Left ventricle myocardium superior (tissue), 1 donor: ENCODE results near the gene VAC14. TPM values are rescaled to one million over a fixed set of nuclear protein-coding genes. Genes with fewer than 3 reads are reported as not detected.
"Not testable (repeated sequence)": the region's sequence is repeated elsewhere in the genome, so short reads cannot be mapped to it uniquely, and the experiment has no call there.

Source experiments
- ATAC-seq: fragments of 200-7000 bp; cut with Tn5 transposase; one replicate; pipeline ENCODE4 v1.9.1; 2020; ENCODE audit warnings: mild to moderate bottlenecking, moderate library complexity
- DNase-seq: peaks from one replicate; pipeline ENCODE4 v3.0.0-alpha.2; 2020
- intact Hi-C: fragments of 100-400 bp; cut with micrococcal nuclease; formaldehyde crosslinking; loops from one replicate; pipeline ENCODE4 v1.11.0; 2022
- total RNA-seq: library from RNA; stranded (reverse); fragmentation: NEBNext Ultra II Directional; extraction: Animal tissue kit (Norgen Biotek cat#: 25700); gene quantifications from one replicate; pipeline ENCODE4 v1.2.1, GENCODE V29; 2021
- donor health status: DM: no; HTN: yes; CAD: no; lungs with severe emphysema.

VAC14 gene
- total RNA-seq, 1 donor from 2014 or later: 20.4 TPM

- DNase-seq (no peak), ATAC-seq (no peak)
- intact Hi-C loops: no loop called here
Measured at GRCh38 chr16:70648606-70649005, 152.4 kb downstream of the VAC14 start.

DNA sequence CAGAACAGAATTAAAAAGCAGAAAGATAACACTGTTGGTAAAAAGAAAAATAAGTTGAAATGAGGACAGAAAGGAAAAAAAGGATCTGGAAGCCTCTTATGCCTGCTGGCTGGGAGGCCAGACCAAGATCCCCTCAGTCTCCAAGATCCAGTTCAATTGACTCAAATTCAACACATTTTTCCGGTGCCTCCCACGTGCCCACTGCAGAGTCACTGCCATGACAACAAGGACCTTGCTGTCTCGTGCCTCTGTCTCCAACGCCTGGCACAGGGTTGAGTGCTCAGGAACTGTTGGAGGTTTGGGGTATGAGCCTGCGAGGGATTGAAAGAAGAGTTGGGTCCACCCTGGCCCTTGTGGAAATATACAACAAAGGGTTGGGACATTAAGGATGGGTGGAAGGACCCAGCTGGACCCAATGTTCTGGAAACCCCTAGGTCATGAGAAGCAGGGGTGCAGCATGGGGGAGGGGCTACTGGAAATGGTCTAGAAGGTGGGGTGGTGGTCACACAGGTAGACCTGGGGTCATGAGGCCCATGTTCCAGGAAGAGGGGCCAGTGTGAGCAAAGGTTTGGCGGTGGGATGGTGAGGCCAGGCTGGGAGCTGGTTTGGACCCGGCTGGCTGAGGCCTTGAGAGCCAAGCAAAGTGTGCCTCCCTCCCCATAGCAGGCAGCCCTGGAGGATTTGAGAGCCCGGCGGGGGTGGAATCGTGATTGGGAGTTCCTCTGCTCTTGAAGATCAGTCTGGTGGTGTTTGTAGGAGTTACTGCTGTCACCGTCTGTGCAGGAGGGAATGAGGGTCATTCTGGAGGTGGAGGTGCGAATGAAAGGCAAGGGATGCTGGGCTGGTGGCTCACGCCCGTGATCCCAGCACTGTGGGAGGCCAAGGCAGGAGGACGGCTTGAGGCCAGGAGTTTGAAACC lies 153.3 kb downstream of the VAC14 start:
- intact Hi-C loops: no loop called here
- DNase-seq: no peak
- no peak for ATAC-seq

GRCh38 chr16:70646260-70647241 lies 154.4 kb downstream of the VAC14 start, which contains the start of gene IL34:
TSS of gene IL34 (plus strand) at chr16:70646559. CDS start at chr16:70646948, 389 bp downstream.
- ATAC-seq (peak; percentile 79), DNase-seq (no peak)
- intact Hi-C loops: no loop called here

- intact Hi-C loops: no loop called here
- DNase-seq: no peak
- no peak for ATAC-seq
Measured at GRCh38 chr16:70644763-70645597, 156.0 kb downstream of the VAC14 start.

- intact Hi-C loops, DNase-seq, ATAC-seq: not testable (repeated sequence)
Measured at GRCh38 chr16:70643264-70643663, 157.7 kb downstream of the VAC14 start.

- intact Hi-C loops: no loop called here
- DNase-seq (no peak), ATAC-seq (no peak)
Measured at GRCh38 chr16:70642633-70643032, 158.3 kb downstream of the VAC14 start.

GRCh38 chr16:70638814-70639792 lies 161.9 kb downstream of the VAC14 start:
- DNase-seq (no peak), ATAC-seq (peak; percentile 79)
- intact Hi-C loops: no loop called here

Other genes starting within 250 kb of the VAC14 start
- gene IL34, start 154.6 kb downstream of the VAC14 start, total RNA-seq: 1.5 TPM
- 101 TPM for gene MTSS2, start 115.1 kb downstream of the VAC14 start, total RNA-seq